Fibroblast of gingiva (primary cell): ENCODE measurements around the gene TMEM121.
"Not testable (repeated sequence)": the region's sequence is repeated elsewhere in the genome, so short reads cannot be mapped to it uniquely, and the experiment has no call there.

Experiments
- DNase-seq: peaks from one replicate; pipeline ENCODE4 v3.0.0-alpha.2; 2011; ENCODE audit warnings: low read depth

TMEM121 gene

DNA sequence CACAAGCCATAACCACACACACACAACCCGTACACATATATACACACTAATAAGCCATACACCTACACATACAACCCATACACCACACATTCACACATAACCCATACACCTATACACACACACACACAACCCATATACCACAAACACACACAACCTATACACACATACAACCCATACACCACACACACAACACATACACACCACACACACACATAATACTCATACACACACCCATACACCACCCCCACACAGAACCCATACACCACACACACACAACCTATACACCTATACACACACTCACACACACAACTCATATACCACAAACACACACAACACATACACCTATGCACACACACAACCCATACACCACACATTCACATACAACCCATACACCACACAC lies 44.1 kb downstream of the TMEM121 start:
- DNase-seq, result no peak

DNA sequence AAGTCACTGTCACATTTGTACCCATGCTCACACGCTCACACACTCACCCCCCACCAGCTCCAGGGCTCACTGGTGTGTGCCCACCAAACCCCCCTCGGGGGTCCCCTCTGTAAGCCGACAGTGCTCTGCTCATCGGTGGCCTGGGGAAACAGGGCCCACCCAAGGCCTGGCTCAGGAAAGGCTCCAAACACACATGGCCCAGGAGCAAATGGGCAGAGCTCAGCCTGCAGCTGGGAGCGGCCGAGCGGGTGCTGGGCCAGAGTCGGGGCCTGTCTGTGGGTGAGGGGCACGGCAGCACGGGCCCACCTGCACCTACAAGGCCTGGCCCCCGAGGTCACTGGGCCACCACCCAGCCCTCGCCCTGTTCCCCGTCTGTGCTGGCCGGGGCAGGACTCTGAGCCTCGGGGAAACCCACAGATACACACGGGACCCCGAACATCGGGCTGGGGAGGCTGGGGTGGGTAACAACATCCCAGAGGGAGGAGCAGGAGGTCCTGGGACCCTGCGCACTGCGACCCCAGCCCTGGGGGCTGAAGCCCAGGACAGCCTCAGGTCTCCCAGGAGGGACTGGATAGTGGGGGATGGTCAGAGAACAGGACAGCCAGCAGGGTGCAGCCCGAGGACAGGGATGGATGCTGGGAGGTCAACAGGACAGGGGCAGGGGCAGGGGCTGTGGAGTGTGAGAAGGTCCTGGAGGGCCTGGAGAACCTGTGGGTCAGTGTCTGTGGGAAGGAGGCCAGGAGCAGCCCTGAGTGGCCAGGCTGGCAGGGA lies 45.0 kb downstream of the TMEM121 start:
- not testable (repeated sequence) for DNase-seq

DNA sequence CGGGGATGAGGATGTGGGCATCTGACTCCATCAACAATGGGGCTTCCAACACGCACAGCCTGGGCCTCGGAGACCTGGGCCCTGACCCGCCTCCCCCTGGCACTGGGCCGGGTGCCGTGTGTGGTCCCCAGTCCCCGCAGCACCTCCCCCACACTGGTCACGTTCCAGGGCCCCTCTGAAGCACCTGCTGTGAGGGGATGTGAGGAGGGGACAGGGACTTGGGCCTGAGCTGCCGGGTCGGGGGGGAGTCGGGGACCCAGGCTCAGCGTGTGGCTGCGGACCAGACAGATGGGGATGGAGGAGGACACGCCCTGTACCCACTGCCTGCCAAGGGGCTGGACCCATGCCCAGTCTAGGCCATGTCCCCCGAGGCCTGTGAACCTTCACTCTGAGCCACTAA lies 45.7 kb downstream of the TMEM121 start:
- DNase-seq, result not testable (repeated sequence)

DNA sequence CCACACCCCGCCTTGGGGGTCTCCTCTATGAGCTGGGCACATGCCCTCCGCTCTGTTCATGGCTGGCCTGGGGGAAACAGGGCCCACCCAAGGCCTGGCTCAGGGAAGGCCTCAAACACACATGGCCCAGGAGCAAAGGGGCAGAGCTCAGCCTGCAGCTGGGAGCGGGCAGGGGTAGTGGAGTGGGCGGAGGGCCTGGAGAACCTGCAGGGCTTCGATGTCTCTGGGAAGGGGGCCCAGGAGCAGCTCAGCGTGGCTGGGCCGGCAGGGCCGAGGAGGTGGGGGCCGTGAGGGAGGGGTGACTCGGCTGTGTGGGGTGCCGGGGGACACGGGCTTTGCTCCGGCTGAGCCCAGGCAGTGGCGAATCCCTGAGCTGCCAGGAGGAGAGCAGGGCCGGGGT lies 47.5 kb downstream of the TMEM121 start:
- DNase-seq, result not testable (repeated sequence)

DNA sequence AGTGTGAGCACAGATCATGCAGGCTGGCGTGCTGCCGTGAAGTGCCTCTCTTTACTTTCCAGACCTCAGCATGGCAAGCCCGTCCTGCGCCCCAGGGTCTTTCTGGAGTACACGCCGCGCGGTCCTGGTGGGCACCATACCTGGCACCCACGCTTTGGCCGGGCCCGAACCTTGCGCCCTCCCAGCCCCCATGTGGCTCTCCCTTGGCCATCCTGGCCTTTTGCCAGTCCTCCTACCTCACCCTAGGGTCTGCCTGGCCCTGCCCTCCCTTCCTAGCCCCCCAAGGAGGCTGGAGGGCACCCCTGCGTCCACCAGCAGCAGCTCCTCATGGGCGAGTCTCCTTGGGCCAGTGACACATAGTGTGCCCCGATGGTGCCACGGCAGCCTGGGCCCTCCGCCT lies 48.0 kb downstream of the TMEM121 start:
- not testable (repeated sequence) for DNase-seq

DNA sequence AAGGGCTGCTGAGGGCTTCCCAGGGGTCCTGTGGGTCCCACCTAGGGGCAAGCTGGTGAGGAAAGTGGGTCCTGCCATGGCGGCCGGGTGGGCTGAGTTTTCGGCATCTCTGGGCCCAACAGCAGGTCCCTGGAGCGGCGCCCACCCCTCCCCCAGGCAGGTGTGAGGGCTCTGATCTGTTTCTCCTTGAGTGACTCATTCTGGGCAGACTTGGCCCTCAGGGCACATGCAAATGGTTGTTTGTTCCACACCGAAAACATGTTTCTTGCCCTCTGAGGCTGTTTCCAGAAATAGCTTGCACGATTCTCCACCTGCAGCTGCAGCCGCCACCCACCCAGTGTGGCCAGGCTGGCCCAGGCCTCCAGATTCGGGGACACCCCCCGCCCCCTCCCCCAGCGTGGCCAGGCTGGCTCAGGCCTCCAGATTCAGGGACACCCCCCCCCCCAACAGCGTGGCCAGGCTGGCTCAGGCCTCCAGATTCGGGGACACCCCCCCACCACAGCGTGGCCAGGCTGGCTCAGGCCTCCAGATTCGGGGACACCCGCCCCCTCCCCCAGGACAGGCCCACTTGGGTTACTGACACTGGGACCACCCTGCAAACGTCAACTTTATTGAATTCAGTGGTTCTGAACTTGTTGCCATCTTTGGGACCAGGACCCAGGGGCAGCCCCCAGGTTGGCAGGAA lies 48.8 kb downstream of the TMEM121 start:
- not testable (repeated sequence) for DNase-seq

DNA sequence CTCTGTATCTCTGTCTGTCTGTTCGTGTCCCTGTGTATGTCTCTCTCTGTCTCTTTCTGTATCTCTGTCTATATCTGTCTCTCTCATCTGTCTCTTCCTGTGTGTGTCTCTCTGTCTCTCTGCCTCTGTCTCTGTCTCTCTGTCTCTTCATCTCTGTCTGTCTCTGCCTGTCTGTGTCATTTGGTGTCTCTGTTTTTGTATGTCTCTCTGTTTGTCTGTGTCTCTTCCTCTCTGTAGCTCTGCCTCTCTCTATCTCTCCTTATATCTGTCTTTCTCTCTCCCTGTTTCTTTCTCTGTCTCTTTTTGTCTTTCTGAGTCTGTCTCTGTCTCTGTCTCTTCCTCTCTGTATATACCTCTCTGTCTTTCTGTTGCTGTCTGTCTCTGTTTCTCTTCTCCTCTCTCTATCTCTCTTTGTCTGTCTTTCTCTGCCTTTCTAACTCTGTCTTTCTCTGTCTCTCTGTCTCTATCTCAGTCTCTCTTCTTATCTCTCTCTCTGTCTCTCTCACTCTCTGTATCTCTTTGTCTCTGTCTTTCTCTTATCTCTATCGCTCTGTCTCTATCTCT lies 50.2 kb downstream of the TMEM121 start:
- no peak for DNase-seq

DNA sequence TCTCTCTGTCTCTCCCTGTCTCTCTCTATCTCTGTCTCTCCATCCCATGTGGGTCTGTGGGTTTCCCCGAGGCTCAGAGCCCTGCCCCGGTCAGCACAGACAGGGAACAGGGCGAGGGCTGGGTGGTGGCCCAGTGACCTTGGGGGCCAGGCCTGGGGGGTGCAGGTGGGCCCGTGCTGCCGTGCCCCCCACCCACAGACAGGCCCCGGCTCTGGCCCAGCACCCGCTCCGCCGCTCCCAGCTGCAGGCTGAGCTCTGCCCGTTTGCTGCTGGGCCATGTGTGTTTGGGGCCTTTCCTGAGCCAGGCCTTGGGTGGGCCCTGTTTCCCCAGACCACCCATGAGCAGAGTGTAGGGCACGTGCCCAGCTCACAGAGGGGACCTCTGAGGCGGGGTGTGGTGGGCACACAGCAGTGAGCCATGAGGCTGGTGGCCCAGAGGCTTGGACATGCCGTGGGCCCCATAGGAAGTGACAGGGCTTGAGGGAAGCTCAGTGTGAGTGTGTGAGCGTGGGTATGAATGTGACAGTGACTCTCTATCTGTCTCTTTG lies 51.0 kb downstream of the TMEM121 start:
- DNase-seq, result no peak

DNA sequence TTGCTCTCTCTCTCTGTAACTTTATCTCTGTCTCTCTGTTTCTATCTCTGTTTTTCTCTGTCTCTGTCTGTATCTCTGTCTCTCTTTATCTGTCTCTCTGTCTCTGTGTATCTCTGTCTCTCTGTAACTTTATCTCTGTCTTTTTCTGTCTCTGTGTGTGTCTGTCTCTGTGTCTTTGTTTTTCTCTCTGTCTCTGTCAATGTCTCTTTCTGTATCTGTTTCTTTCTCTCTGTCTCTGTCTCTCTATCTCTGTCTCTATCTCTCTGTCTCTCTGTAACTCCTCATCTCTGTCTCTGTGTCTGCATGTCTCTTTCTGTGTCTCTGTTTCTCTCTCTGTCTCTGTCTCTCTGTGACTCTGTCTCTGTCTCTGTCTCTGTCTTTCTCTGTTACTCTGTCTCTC lies 51.7 kb downstream of the TMEM121 start:
- no peak for DNase-seq

DNA sequence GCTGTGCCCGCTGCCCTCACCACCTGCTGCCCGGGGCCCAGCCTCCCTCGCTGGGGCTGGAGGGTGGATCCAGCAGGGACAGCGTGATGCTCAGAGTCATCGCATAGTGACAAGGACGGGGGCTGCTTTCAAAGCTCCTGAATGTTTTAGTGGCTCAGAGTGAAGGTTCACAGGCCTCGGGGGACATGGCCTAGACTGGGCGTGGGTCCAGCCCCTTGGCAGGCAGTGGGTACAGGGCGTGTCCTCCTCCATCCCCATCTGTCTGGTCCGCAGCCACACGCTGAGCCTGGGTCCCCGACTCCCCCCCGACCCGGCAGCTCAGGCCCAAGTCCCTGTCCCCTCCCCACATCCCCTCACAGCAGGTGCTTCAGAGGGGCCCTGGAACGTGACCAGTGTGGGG lies 52.8 kb downstream of the TMEM121 start:
- not testable (repeated sequence) for DNase-seq
